H1 (cell line): Measurements from ENCODE around the gene PHLPP1. TPM values are rescaled to one million over a fixed set of nuclear protein-coding genes. Genes with fewer than 3 reads are reported as not detected.

Experiments used
- CTCF ChIA-PET: fragments of 300-600 bp; sonication (Branson Sonifier 250); formaldehyde crosslinking; loops from one replicate; lab custom pipeline; 2021; ENCODE audit not compliant: partially characterized antibody; lab: Charles Lee
- POLR2A ChIA-PET: fragments of 300-600 bp; sonication (Branson Sonifier 250); formaldehyde crosslinking; loops from one replicate; lab custom pipeline; 2021; ENCODE audit warnings: inconsistent platforms; ENCODE audit not compliant: partially characterized antibody; lab: Charles Lee
- DNase-seq, 2 experiments: peaks; one replicate each; pipeline versions ENCODE4 v3.0.0 to v3.0.0-alpha.2; 2010 to 2022; ENCODE audit warnings: low spot score in 2 of 2, low read depth in 1 of 2, mixed read lengths in 1 of 2
- FAIRE-seq: peaks from 2 replicates; lab custom pipeline; 2011; peaks lifted over from hg19 to GRCh38; lab: Jason Lieb, UNC
- H2AFZ ChIP-seq: 2 replicates; pipeline ENCODE4 v1.8.1; 2012; ENCODE audit warnings: low read length, inconsistent platforms
- H2AK5ac ChIP-seq: 2 replicates; pipeline ENCODE4 v1.6.1; 2013; ENCODE audit warnings: low read depth, low read length
- H2BK120ac ChIP-seq: replicated peaks from 2 replicates; pipeline ENCODE3; 2013; ENCODE audit warnings: low read depth, low read length, inconsistent platforms
- H2BK12ac ChIP-seq: 2 replicates; pipeline ENCODE4 v1.6.1; 2013; ENCODE audit warnings: low read depth, low read length
- H2BK15ac ChIP-seq: 2 replicates; pipeline ENCODE4 v1.6.1; 2013; ENCODE audit warnings: low read length
- H2BK20ac ChIP-seq: 2 replicates; pipeline ENCODE4 v1.6.1; 2013; ENCODE audit warnings: low read length
- H2BK5ac ChIP-seq: 2 replicates; pipeline ENCODE4 v1.6.1; 2013; ENCODE audit warnings: low read depth, low read length
- H3K14ac ChIP-seq: 2 replicates; pipeline ENCODE4 v1.6.1; 2013; ENCODE audit warnings: inconsistent platforms; ENCODE audit not compliant: insufficient read length
- H3K18ac ChIP-seq: 2 replicates; pipeline ENCODE4 v1.6.1; 2013; ENCODE audit warnings: low read length; ENCODE audit errors: extremely low read depth
- H3K23ac ChIP-seq: 2 replicates; pipeline ENCODE4 v1.6.1; 2013; ENCODE audit warnings: inconsistent platforms; ENCODE audit not compliant: insufficient read length
- H3K23me2 ChIP-seq: 2 replicates; pipeline ENCODE4 v1.6.1; 2013; ENCODE audit warnings: low read depth, low read length
- H3K27ac ChIP-seq: 2 replicates; pipeline ENCODE4 v1.6.1; 2011; ENCODE audit warnings: low read depth, low read length, inconsistent platforms
- H3K27me3 ChIP-seq, 4 experiments: replicated peaks in 1 of 4; 1 replicate in 1 of 4; 2 replicates in 3 of 4; pipeline versions ENCODE4 v1.6.1 to v1.8.1; 2011 to 2013; ENCODE audit warnings: low read length in 3 of 4, mild to moderate bottlenecking in 3 of 4, inconsistent platforms in 2 of 4, mixed read lengths in 2 of 4, moderate library complexity in 1 of 4; ENCODE audit not compliant: control insufficient read depth in 3 of 4, insufficient read depth in 3 of 4; ENCODE audit errors: extremely low read depth in 1 of 4
- H3K36me3 ChIP-seq, 4 experiments: 2 replicates each; pipeline versions ENCODE4 v1.6.1 to v1.8.1; 2011 to 2013; ENCODE audit warnings: mild to moderate bottlenecking in 4 of 4, low read length in 3 of 4, moderate library complexity in 2 of 4, control low read depth in 1 of 4, inconsistent platforms in 1 of 4; ENCODE audit not compliant: insufficient read depth in 4 of 4, control insufficient read depth in 2 of 4
- H3K4ac ChIP-seq: replicated peaks from 2 replicates; pipeline ENCODE3; 2013; ENCODE audit warnings: low read length, low read depth, mixed read lengths, inconsistent platforms; ENCODE audit not compliant: insufficient read length
- H3K4me1 ChIP-seq, 4 experiments: replicated peaks in 1 of 4; 1 replicate in 1 of 4; 2 replicates in 3 of 4; pipeline versions ENCODE4 v1.6.1 to v1.8.1; 2011 to 2013; ENCODE audit warnings: low read length in 3 of 4, inconsistent platforms in 2 of 4, mixed read lengths in 1 of 4; ENCODE audit not compliant: insufficient read depth in 4 of 4, control insufficient read depth in 3 of 4
- H3K4me2 ChIP-seq, 2 experiments: 2 replicates each; pipeline versions ENCODE4 v1.6.1 to v1.8.1; 2011 to 2013; ENCODE audit warnings: low read depth in 2 of 2, low read length in 2 of 2, control low read depth in 1 of 2, inconsistent platforms in 1 of 2, mild to moderate bottlenecking in 1 of 2; ENCODE audit not compliant: insufficient read depth in 1 of 2
- H3K4me3 ChIP-seq, 4 experiments: fragments of 200-600, 300-600 bp in 1 of 4; sonication (generic), shearing (Covaris generic), sonication (Bioruptor Twin) in 1 of 4; 2 replicates each; pipeline versions ENCODE4 v1.5.1 to v1.8.1; 2011 to 2016; ENCODE audit warnings: low read length in 4 of 4, low read depth in 3 of 4, control low read depth in 2 of 4, inconsistent platforms in 2 of 4, mild to moderate bottlenecking in 2 of 4, mixed read lengths in 1 of 4, moderate library complexity in 1 of 4; ENCODE audit not compliant: insufficient read depth in 2 of 4; ENCODE audit errors: extremely low read depth in 1 of 4
- H3K56ac ChIP-seq: replicated peaks from 2 replicates; pipeline ENCODE3; 2013; ENCODE audit warnings: low read depth, mild to moderate bottlenecking, mixed read lengths, low read length, inconsistent platforms; ENCODE audit not compliant: insufficient read length
- H3K79me1 ChIP-seq: 2 replicates; pipeline ENCODE4 v1.6.1; 2013; ENCODE audit warnings: low read depth, low read length, control low read depth
- H3K79me2 ChIP-seq, 2 experiments: 2 replicates each; pipeline versions ENCODE4 v1.6.1 to v1.8.1; 2012 to 2013; ENCODE audit warnings: low read length in 2 of 2, mild to moderate bottlenecking in 2 of 2, inconsistent platforms in 1 of 2; ENCODE audit not compliant: insufficient read depth in 2 of 2, control insufficient read depth in 1 of 2
- H3K9ac ChIP-seq, 4 experiments: replicated peaks in 1 of 4; 1 replicate in 1 of 4; 2 replicates in 3 of 4; pipeline versions ENCODE4 v1.6.1 to v1.8.1; 2011 to 2013; ENCODE audit warnings: low read depth in 3 of 4, low read length in 3 of 4, control low read depth in 2 of 4, mild to moderate bottlenecking in 2 of 4, moderate library complexity in 2 of 4, inconsistent platforms in 1 of 4; ENCODE audit errors: extremely low read depth in 1 of 4
- H3K9me3 ChIP-seq, 2 experiments: 2 replicates each; pipeline versions ENCODE4 v1.6.1 to v1.8.1; 2012 to 2013; ENCODE audit warnings: mild to moderate bottlenecking in 2 of 2, moderate library complexity in 2 of 2, control low read depth in 1 of 2, inconsistent platforms in 1 of 2, low read depth in 1 of 2, low read length in 1 of 2, mixed read lengths in 1 of 2; ENCODE audit not compliant: insufficient read depth in 2 of 2
- H4K20me1 ChIP-seq, 2 experiments: replicated peaks in 1 of 2; 2 replicates each; pipeline versions ENCODE3 to v1.8.1; 2011 to 2013; ENCODE audit warnings: inconsistent platforms in 2 of 2, low read length in 2 of 2, mild to moderate bottlenecking in 1 of 2; ENCODE audit not compliant: insufficient read depth in 2 of 2, control insufficient read depth in 1 of 2
- H4K5ac ChIP-seq: 2 replicates; pipeline ENCODE4 v1.6.1; 2013; ENCODE audit warnings: low read length, low read depth, mixed read lengths, inconsistent platforms; ENCODE audit not compliant: insufficient read length
- H4K8ac ChIP-seq: 2 replicates; pipeline ENCODE4 v1.8.0; 2013; ENCODE audit warnings: mild to moderate bottlenecking, moderate library complexity, low read length, inconsistent platforms; ENCODE audit not compliant: insufficient read depth; ENCODE audit errors: extremely low read depth
- H4K91ac ChIP-seq: replicated peaks from 2 replicates; pipeline ENCODE3; 2013; ENCODE audit warnings: low read length, mixed read lengths, inconsistent platforms; ENCODE audit not compliant: insufficient read length
- BACH1 ChIP-seq: IDR thresholded peaks from 2 replicates; pipeline ENCODE4 v1.6.1; 2012; ENCODE audit warnings: low read length, improper control_type of control experiment
- BCL11A ChIP-seq, 2 experiments: IDR thresholded peaks; one replicate each; pipeline ENCODE4 v1.6.1; 2011; ENCODE audit warnings: low read depth in 2 of 2, low read length in 2 of 2, mild to moderate bottlenecking in 2 of 2
- CEBPB ChIP-seq: IDR thresholded peaks from 2 replicates; pipeline ENCODE4 v1.6.1; 2012; ENCODE audit warnings: low read depth, low read length
- CHD2 ChIP-seq: IDR thresholded peaks from 2 replicates; pipeline ENCODE4 v1.6.1; 2012; ENCODE audit warnings: low read length, improper control_type of control experiment
- CTBP2 ChIP-seq: IDR thresholded peaks from 2 replicates; pipeline ENCODE4 v1.7.0; 2011; ENCODE audit warnings: borderline replicate concordance, mild to moderate bottlenecking, moderate library complexity, mixed read lengths, low read length; ENCODE audit not compliant: insufficient read depth, insufficient read length
- FOSL1 ChIP-seq: IDR thresholded peaks from 2 replicates; pipeline ENCODE4 v1.6.1; 2011; ENCODE audit warnings: mild to moderate bottlenecking, low read depth, low read length, moderate library complexity; ENCODE audit not compliant: insufficient read depth
- POLR2A ChIP-seq, 2 experiments: IDR thresholded peaks; 1 replicate in 1 of 2; 2 replicates in 1 of 2; pipeline ENCODE4 v1.6.1; 2011; ENCODE audit warnings: low read depth in 2 of 2, low read length in 2 of 2, mild to moderate bottlenecking in 2 of 2; ENCODE audit errors: control extremely low read depth in 1 of 2
- POU5F1 ChIP-seq: IDR thresholded peaks from 2 replicates; pipeline ENCODE4 v1.6.1; 2011; ENCODE audit warnings: low read depth, mild to moderate bottlenecking, low read length, moderate library complexity
- RFX5 ChIP-seq: IDR thresholded peaks from 2 replicates; pipeline ENCODE4 v1.6.1; 2011; ENCODE audit warnings: low read depth, low read length, improper control_type of control experiment, borderline replicate concordance
- RXRA ChIP-seq: IDR thresholded peaks from 2 replicates; pipeline ENCODE4 v1.6.1; 2011; ENCODE audit warnings: low read depth, mild to moderate bottlenecking, low read length, moderate library complexity; ENCODE audit not compliant: insufficient read depth
- SP2 ChIP-seq: IDR thresholded peaks from 2 replicates; pipeline ENCODE4 v1.6.1; 2012; ENCODE audit warnings: mild to moderate bottlenecking, low read length, inconsistent platforms
- SUZ12 ChIP-seq: fragments of 200-600 bp; sonication (generic); IDR thresholded peaks from 2 replicates; pipeline ENCODE4 v1.6.1; 2012; ENCODE audit warnings: mild to moderate bottlenecking, inconsistent platforms, low read length, moderate library complexity, mixed read lengths
- TBP ChIP-seq: IDR thresholded peaks from 2 replicates; pipeline ENCODE4 v1.6.1; 2011; ENCODE audit warnings: low read depth, low read length, improper control_type of control experiment
- TCF12 ChIP-seq: IDR thresholded peaks from 2 replicates; pipeline ENCODE4 v1.6.1; 2011; ENCODE audit warnings: low read depth, mild to moderate bottlenecking, low read length
- WGBS, 2 experiments: shearing (Covaris generic) in 1 of 2; methylation state at CpG; one replicate each; pipeline versions ENCODE4 v1.1.6 to v1.1.7; 2013 to 2015; ENCODE audit warnings: low lambda C conversion rate in 2 of 2, mixed read lengths in 2 of 2, inconsistent platforms in 1 of 2, low coverage in 1 of 2, missing lambda C conversion rate in 1 of 2; ENCODE audit not compliant: insufficient replicate concordance in 2 of 2, insufficient coverage in 1 of 2, insufficient read length in 1 of 2; ENCODE audit errors: extremely low coverage in 1 of 2, missing lambda C conversion rate in 1 of 2; 5-methylcytosine and 5-hydroxymethylcytosine counted together
- polyA plus RNA-seq, 7 experiments: library from polyadenylated mRNA; depleted of rRNA in 3 of 7; stranded (reverse) in 5 of 7; unstranded in 2 of 7; fragments of >200 nt in 5 of 7; fragments of 200-250 nt in 2 of 7; gene quantifications; 1 replicate in 5 of 7; 2 replicates in 1 of 7; 4 replicates in 1 of 7; pipeline versions ENCODE4 v1.2.1 to v1.2.3, GENCODE V29; 2011 to 2013; ENCODE audit warnings: missing spikeins in 2 of 7, mixed read lengths in 2 of 7
- total RNA-seq: library from RNA; stranded (reverse); fragmentation: NEBNext Ultra II Directional; extraction: Animal tissue kit (Norgen Biotek cat#: 25700); gene quantifications from 2 replicates; pipeline ENCODE4 v1.2.1, GENCODE V29; 2021

Gene PHLPP1
- total and polyA plus RNA-seq, 2 of the 8 experiments (the other 6 are each of a cell fraction or from before 2014, with no cell fraction given): 28.0 to 66.3 TPM

DNA sequence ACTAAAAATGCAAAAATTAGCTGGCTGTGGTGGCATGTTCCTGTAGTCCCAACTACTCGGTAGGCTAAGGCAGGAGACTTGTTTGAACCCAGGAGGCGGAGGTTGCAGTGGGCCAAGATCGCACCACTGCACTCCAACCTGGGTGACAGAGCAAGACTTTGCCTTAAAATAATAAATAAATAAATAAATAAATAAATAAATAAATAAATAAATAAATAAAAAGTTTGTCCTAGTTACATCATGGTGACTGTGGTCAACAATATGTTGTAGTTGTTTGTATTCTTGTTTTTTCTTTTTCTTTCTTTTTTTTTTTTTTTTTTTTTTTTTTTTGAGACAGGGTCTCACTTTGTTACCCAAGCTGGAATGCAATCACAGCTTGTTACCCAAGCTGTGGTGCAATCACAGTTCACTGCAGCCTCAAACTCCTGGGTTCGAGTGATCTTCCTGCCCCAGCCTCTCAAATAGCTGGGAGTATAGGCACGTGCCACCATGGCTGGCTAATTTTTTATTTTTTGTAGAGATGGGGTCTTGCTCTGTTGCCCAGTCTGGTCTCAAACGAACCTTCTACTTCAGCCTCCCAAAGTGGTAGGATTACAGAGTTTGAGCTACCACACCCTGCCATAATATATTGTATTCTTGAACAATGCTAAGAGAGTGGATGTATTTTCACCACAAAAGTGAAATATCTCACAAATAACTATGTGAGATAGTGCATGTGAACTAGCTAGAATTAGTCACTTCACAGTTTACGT is 185.0 kb downstream of the PHLPP1 start:
- H3K79me2 ChIP-seq: no peaks in the 10 kb centered on the region
- H3K4ac ChIP-seq: no peak overlapping the region
- H2AK5ac ChIP-seq: no peak overlapping the region
- no peak for FAIRE-seq
- no peak overlapping the region for H3K4me3 ChIP-seq
- peaks cover 0 to 2% of the 10 kb centered on the region in 2 experiments for H4K20me1 ChIP-seq
- no peak overlapping the region for H4K8ac ChIP-seq
- no peak overlapping the region for H4K5ac ChIP-seq
- no peaks in the 10 kb centered on the region for H3K9me3 ChIP-seq
- no peak overlapping the region for H2BK12ac ChIP-seq
- H3K23me2 ChIP-seq: no peaks in the 10 kb centered on the region
- H2BK5ac ChIP-seq: no peak overlapping the region
- ChIA-PET CTCF (interaction anchor here (1.1 to 1.2 kb wide), 3 partner anchors 23 to 314 kb away, joined by 3 to 4 read pairs (median 3); no protein-coding TSS in a partner anchor), POLR2A (no interaction called here)
- no peak overlapping the region for H2AFZ ChIP-seq
- H2BK15ac ChIP-seq: no peak overlapping the region
- H3K14ac ChIP-seq: no peak overlapping the region
- no peak for DNase-seq
- no peak overlapping the region for H4K91ac ChIP-seq
- no peak overlapping the region for H2BK120ac ChIP-seq
- H2BK20ac ChIP-seq: no peak overlapping the region
- peaks cover 0 to 1% (median 0%) of the 10 kb centered on the region in 4 experiments; a peak in 1 of 7 replicates for H3K27me3 ChIP-seq
- H3K36me3 ChIP-seq: peaks cover 3 to 45% (median 22%) of the 10 kb centered on the region in 4 experiments; a peak in 7 of 8 replicates
- no peak overlapping the region for H3K4me2 ChIP-seq
- no peak overlapping the region for H3K23ac ChIP-seq
- no peak overlapping the region for H3K18ac ChIP-seq
- H3K79me1 ChIP-seq: no peaks in the 10 kb centered on the region; the same call in 1 of the 2 replicates
- no peak overlapping the region for H3K27ac ChIP-seq
- H3K9ac ChIP-seq: no peak overlapping the region
- peaks cover 0 to 11% (median 5%) of the 10 kb centered on the region in 4 experiments; a peak in 3 of 7 replicates for H3K4me1 ChIP-seq
- 92% methylated on average over 7 of the region's 7 CpGs; no CpG with 5 or more reads in 1 of the 2 experiments for WGBS, 2 experiments
- no peak overlapping the region for H3K56ac ChIP-seq
- TF ChIP-seq RFX5: no peak
- TF ChIP-seq POLR2A (IDR thresholded peaks at IDR 0.05; ENCODE audit: control extremely low read depth in 1 of 2, low read depth in 2 of 2, low read length in 2 of 2): no peak
- TF ChIP-seq SP2: no peak
- TF ChIP-seq POU5F1: no peak
- no peak for TF ChIP-seq TCF12
- no peak for TF ChIP-seq CHD2
- TF ChIP-seq TBP: no peak
- TF ChIP-seq CTBP2: no peak
- TF ChIP-seq BCL11A (IDR thresholded peaks at IDR 0.05; ENCODE audit: low read depth in 2 of 2, low read length in 2 of 2): no peak
- no peak for TF ChIP-seq FOSL1
- TF ChIP-seq RXRA: no peak
- TF ChIP-seq BACH1: no peak
- no peak for TF ChIP-seq SUZ12
- TF ChIP-seq CEBPB: no peak
